OCI-LY3 (cell line): ENCODE measurements around the gene SEMA5A.

Source experiments
- H2AFZ ChIP-seq: fragments of 200-600, 300-600 bp; shearing (Covaris generic); 2 replicates; pipeline ENCODE4 v1.6.0; 2014; ENCODE audit warnings: antibody characterized with exemption, low read depth, low read length
- H3K27ac ChIP-seq: fragments of 200-600, 300-600 bp; sonication (generic); 2 replicates; pipeline ENCODE4 v1.5.1; 2014; ENCODE audit warnings: mild to moderate bottlenecking, low read length, moderate library complexity, mixed read lengths
- H3K27me3 ChIP-seq: fragments of 200-600, 300-600 bp; sonication (generic); 2 replicates; pipeline ENCODE4 v1.6.1; 2014; ENCODE audit warnings: low read depth, low read length, mixed read lengths
- H3K36me3 ChIP-seq: fragments of 200-600, 300-600 bp; sonication (generic); replicated peaks from 2 replicates; pipeline ENCODE3; 2014; ENCODE audit warnings: low read depth, low read length, mixed read lengths
- H3K4me1 ChIP-seq: fragments of 300-600, 200-600 bp; sonication (generic); 2 replicates; pipeline ENCODE4 v1.6.1; 2014; ENCODE audit warnings: low read length, mixed read lengths
- H3K4me2 ChIP-seq: fragments of 200-600, 300-600 bp; sonication (generic); 2 replicates; pipeline ENCODE4 v1.6.1; 2014; ENCODE audit warnings: low read length, mixed read lengths
- H3K4me3 ChIP-seq: fragments of 300-600, 200-600 bp; sonication (generic); 2 replicates; pipeline ENCODE4 v1.5.1; 2014; ENCODE audit warnings: antibody characterized with exemption, mild to moderate bottlenecking, low read length, moderate library complexity
- H3K79me2 ChIP-seq: fragments of 300-600, 200-600 bp; shearing (Covaris generic); 2 replicates; pipeline ENCODE4 v1.6.1; 2014; ENCODE audit warnings: mild to moderate bottlenecking, low read length, mixed read lengths
- H3K9ac ChIP-seq: fragments of 300-600, 200-600 bp; shearing (Covaris generic); 2 replicates; pipeline ENCODE4 v1.6.0; 2014; ENCODE audit warnings: mild to moderate bottlenecking, low read length, moderate library complexity
- H3K9me3 ChIP-seq: fragments of 200-600, 300-600 bp; shearing (Covaris generic); 2 replicates; pipeline ENCODE4 v1.6.1; 2014; ENCODE audit warnings: low read length, mixed read lengths; ENCODE audit not compliant: insufficient read depth
- H4K20me1 ChIP-seq: fragments of 200-600, 300-600 bp; sonication (generic); 2 replicates; pipeline ENCODE4 v1.6.1; 2016; ENCODE audit warnings: low read length, mixed read lengths; ENCODE audit not compliant: insufficient read depth
- EZH2phosphoT487 ChIP-seq: fragments of 200-600 bp; shearing (Covaris generic); IDR thresholded peaks from 2 replicates; pipeline ENCODE4 v1.6.1; 2018; ENCODE audit warnings: antibody characterized with exemption, mixed run types, low read depth
- TF ChIP-seq, protein P1 (sequence below): fragments of 200-600, 300-600 bp; sonication (generic); IDR thresholded peaks from 2 replicates; pipeline ENCODE4 v1.5.1; 2014; ENCODE audit warnings: antibody characterized with exemption, low read length, low read depth

Gene SEMA5A

DNA sequence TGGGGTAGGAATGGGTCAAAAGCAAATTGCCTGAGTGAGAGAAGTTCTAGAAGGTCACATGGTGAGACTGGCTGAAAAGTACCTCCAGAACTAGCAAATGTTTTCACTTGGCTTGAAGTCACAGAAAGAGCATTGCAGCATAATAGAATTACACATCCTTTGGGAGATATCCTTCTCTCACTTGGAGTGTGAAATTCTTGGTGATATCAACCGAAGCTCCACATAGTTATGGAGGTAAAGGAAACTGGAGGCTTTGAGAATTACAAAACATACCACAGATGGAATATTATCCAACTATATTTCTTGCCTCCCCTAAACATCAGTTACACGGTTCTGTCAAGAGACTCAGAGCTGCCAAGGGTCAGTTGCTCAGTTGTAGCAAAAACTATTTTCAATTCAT, 182.4 kb downstream of the SEMA5A start:
- no peak overlapping the region for H3K9ac ChIP-seq
- no peak overlapping the region for H3K4me3 ChIP-seq
- no peaks in the 10 kb centered on the region for H3K79me2 ChIP-seq
- no peaks in the 10 kb centered on the region for H3K4me1 ChIP-seq
- H3K36me3 ChIP-seq = no peaks in the 10 kb centered on the region
- no peak overlapping the region for H2AFZ ChIP-seq
- no peaks in the 10 kb centered on the region for H3K27me3 ChIP-seq
- no peaks in the 10 kb centered on the region for H4K20me1 ChIP-seq
- no peak overlapping the region for H3K4me2 ChIP-seq
- no peaks in the 10 kb centered on the region for H3K9me3 ChIP-seq
- TF ChIP-seq, protein P1, sequence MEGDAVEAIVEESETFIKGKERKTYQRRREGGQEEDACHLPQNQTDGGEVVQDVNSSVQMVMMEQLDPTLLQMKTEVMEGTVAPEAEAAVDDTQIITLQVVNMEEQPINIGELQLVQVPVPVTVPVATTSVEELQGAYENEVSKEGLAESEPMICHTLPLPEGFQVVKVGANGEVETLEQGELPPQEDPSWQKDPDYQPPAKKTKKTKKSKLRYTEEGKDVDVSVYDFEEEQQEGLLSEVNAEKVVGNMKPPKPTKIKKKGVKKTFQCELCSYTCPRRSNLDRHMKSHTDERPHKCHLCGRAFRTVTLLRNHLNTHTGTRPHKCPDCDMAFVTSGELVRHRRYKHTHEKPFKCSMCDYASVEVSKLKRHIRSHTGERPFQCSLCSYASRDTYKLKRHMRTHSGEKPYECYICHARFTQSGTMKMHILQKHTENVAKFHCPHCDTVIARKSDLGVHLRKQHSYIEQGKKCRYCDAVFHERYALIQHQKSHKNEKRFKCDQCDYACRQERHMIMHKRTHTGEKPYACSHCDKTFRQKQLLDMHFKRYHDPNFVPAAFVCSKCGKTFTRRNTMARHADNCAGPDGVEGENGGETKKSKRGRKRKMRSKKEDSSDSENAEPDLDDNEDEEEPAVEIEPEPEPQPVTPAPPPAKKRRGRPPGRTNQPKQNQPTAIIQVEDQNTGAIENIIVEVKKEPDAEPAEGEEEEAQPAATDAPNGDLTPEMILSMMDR = no peak
- TF ChIP-seq EZH2phosphoT487 = no peak
- no peak overlapping the region for H3K27ac ChIP-seq

- Histone ChIP-seq H3K4me1 (no peaks in the 10 kb centered on the region), H3K79me2 (no peaks in the 10 kb centered on the region), H3K9me3 (no peaks in the 10 kb centered on the region), H3K9ac (no peak overlapping the region), H3K4me2 (no peak overlapping the region), H3K27me3 (no peaks in the 10 kb centered on the region), H3K36me3 (no peaks in the 10 kb centered on the region), H4K20me1 (no peaks in the 10 kb centered on the region), H3K4me3 (no peak overlapping the region), H2AFZ (no peak overlapping the region), H3K27ac (no peak overlapping the region)
- no peak for TF ChIP-seq EZH2phosphoT487
- TF ChIP-seq, protein P1 = no peak
These were observed 182.8 kb downstream of the SEMA5A start for GRCh38 chr5:9363026-9363425.

GRCh38 chr5:9362600-9362999, 183.3 kb downstream of the SEMA5A start:
- H2AFZ ChIP-seq = no peak overlapping the region
- no peaks in the 10 kb centered on the region for H3K79me2 ChIP-seq
- TF ChIP-seq, protein P1 = no peak
- no peak for TF ChIP-seq EZH2phosphoT487
- no peaks in the 10 kb centered on the region for H3K9me3 ChIP-seq
- H3K27me3 ChIP-seq = no peaks in the 10 kb centered on the region
- H3K9ac ChIP-seq = no peak overlapping the region
- no peaks in the 10 kb centered on the region for H3K36me3 ChIP-seq
- H3K27ac ChIP-seq = no peak overlapping the region
- H3K4me3 ChIP-seq = no peak overlapping the region
- no peaks in the 10 kb centered on the region for H4K20me1 ChIP-seq
- no peak overlapping the region for H3K4me2 ChIP-seq
- H3K4me1 ChIP-seq = no peaks in the 10 kb centered on the region

DNA sequence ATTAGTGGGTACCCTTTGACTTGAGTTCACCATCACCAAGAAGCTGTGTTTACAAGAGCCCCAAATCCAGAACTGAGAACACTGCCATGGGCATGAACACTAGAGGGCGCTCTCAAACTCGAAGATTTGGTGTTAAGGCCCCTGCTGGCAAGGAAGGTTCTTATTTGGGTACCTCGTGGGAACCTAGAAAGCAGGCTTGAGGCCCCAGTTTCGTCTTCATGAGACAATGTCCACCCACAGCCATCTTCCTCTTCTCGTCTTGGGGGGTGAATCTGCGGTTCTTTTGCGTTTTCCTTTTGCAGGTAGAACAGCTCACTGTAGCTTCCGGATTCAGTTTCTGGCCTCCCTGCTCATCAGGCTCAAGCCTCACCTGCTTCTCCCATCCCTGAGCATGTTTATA, 184.0 kb downstream of the SEMA5A start:
- H3K9me3 ChIP-seq = no peaks in the 10 kb centered on the region
- no peaks in the 10 kb centered on the region for H4K20me1 ChIP-seq
- 0 out of 2 replicates have a peak overlapping the region, but pooled peaks have one; percentile 28 for H3K4me2 ChIP-seq
- H3K36me3 ChIP-seq = no peaks in the 10 kb centered on the region
- H3K79me2 ChIP-seq = no peaks in the 10 kb centered on the region
- no peaks in the 10 kb centered on the region for H3K27me3 ChIP-seq
- H3K27ac ChIP-seq = no peak overlapping the region
- H3K9ac ChIP-seq = no peak overlapping the region
- H3K4me3 ChIP-seq = no peak overlapping the region
- no peak overlapping the region for H2AFZ ChIP-seq
- TF ChIP-seq, protein P1 = peak; percentile 79
- TF ChIP-seq EZH2phosphoT487 = no peak
- no peaks in the 10 kb centered on the region for H3K4me1 ChIP-seq
